Thoracic aorta (tissue), 2 donors: ENCODE data around the gene NADK. TPM values are rescaled to one million over a fixed set of nuclear protein-coding genes. Genes with fewer than 3 reads are reported as not detected.
A peak's percentile ranks its signal among the peaks of the same experiment; 100 is the strongest.

ENCODE experiments used
- ATAC-seq: fragments of 150-250 bp; one replicate; pipeline ENCODE4 v1.8.0; 2017; ENCODE audit warnings: low read depth; ENCODE audit not compliant: insufficient number of reproducible peaks, low FRiP score
- DNase-seq: peaks from one replicate; pipeline ENCODE4 v3.0.0-alpha.2; 2020; ENCODE audit warnings: low spot score
- H3K27ac ChIP-seq, 2 donors: fragments of 200-600 bp; sonication (generic); 1 replicate in 1 of 2; 2 replicates in 1 of 2; pipeline ENCODE4 v1.5.1; 2016; ENCODE audit warnings: mild to moderate bottlenecking in 2 of 2, moderate library complexity in 2 of 2
- H3K27me3 ChIP-seq: fragments of 200-600 bp; sonication (generic); replicated peaks from 2 replicates; pipeline ENCODE4 v1.6.0; 2016; ENCODE audit warnings: mild to moderate bottlenecking; ENCODE audit not compliant: insufficient read depth
- H3K36me3 ChIP-seq: fragments of 200-600 bp; sonication (generic); one replicate; pipeline ENCODE4 v1.5.1; 2016
- H3K4me1 ChIP-seq, 2 donors: fragments of 200-600 bp; sonication (generic); 1 replicate in 1 of 2; 2 replicates in 1 of 2; pipeline versions ENCODE4 v1.5.1 to v1.6.0; 2016; ENCODE audit warnings: low read depth in 2 of 2, mild to moderate bottlenecking in 1 of 2; ENCODE audit not compliant: control insufficient read depth in 1 of 2
- H3K4me3 ChIP-seq: fragments of 200-600 bp; sonication (generic); 2 replicates; pipeline ENCODE4 v1.5.1; 2016; ENCODE audit warnings: mild to moderate bottlenecking
- H3K9me3 ChIP-seq: fragments of 200-600 bp; sonication (generic); 2 replicates; pipeline ENCODE4 v1.5.1; 2016
- total RNA-seq, 2 donors: library from RNA; depleted of rRNA; stranded (reverse); fragments of >200 nt; gene quantifications; one replicate each; pipeline versions ENCODE4 v1.1.0 to v1.2.3, GENCODE V29; 2016
- TF ChIP-seq, protein P1 (sequence below): fragments of 200-600 bp; sonication (generic); IDR thresholded peaks from one replicate; pipeline ENCODE4 v1.5.1; 2019; ENCODE audit warnings: antibody characterized with exemption

Gene NADK
- total RNA-seq, 2 donors from 2014 or later, result 91.9 to 110 TPM

DNA sequence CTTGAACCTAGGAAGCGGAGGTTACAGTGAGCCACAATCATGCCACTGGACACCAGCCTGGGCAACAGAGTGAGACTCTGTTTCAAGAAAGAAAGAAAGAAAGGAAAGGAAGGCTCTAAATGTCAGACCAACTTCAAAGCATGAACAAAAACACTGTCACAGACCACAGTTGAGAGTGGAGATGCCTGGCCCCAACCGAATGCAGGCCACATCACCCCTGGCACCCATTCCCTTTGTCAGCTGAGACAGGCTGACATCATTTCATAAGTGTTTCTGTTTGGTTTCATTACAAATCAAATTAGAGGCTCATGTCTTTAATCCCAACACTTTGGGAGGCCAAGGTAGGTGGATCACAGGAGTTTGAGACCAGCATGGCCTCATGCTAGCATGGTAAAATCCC is 28.6 kb upstream of the NADK start:
- H3K36me3 ChIP-seq, result peaks cover 23% of the 10 kb centered on the region
- no peaks in the 10 kb centered on the region for H3K9me3 ChIP-seq
- peaks cover 11 to 34% of the 10 kb centered on the region in 2 donors for H3K4me1 ChIP-seq
- H3K27ac ChIP-seq, result peak overlapping the region; percentile 73 to 95
- TF ChIP-seq, protein P1, sequence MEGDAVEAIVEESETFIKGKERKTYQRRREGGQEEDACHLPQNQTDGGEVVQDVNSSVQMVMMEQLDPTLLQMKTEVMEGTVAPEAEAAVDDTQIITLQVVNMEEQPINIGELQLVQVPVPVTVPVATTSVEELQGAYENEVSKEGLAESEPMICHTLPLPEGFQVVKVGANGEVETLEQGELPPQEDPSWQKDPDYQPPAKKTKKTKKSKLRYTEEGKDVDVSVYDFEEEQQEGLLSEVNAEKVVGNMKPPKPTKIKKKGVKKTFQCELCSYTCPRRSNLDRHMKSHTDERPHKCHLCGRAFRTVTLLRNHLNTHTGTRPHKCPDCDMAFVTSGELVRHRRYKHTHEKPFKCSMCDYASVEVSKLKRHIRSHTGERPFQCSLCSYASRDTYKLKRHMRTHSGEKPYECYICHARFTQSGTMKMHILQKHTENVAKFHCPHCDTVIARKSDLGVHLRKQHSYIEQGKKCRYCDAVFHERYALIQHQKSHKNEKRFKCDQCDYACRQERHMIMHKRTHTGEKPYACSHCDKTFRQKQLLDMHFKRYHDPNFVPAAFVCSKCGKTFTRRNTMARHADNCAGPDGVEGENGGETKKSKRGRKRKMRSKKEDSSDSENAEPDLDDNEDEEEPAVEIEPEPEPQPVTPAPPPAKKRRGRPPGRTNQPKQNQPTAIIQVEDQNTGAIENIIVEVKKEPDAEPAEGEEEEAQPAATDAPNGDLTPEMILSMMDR, result no peak
- DNase-seq (no peak), ATAC-seq (peak; percentile 43)
- H3K4me3 ChIP-seq, result no peak overlapping the region
- no peaks in the 10 kb centered on the region for H3K27me3 ChIP-seq

DNA sequence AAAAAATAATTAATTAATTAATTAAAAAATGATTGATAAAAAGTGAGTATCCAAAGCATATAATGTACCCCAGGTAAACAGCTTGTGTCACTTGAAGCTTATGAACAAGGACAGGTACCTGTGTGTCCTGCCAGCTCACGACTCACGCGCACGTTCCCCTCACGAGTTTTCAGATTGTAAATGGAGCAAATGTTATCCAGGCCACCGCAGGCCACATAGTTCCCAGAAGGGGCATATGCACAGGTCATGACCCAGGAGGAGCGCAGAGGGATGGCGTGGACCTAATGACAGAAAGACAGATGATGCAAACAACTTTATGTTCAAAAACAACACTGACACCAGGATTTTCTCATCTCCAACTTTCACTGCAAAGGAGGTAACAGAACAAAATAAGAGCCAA is 26.0 kb upstream of the NADK start:
- no peaks in the 10 kb centered on the region for H3K27me3 ChIP-seq
- TF ChIP-seq, protein P1, result no peak
- peaks cover 15% of the 10 kb centered on the region for H3K36me3 ChIP-seq
- no peaks in the 10 kb centered on the region for H3K9me3 ChIP-seq
- H3K27ac ChIP-seq, result no peak overlapping the region
- no peak overlapping the region for H3K4me3 ChIP-seq
- ATAC-seq (no peak), DNase-seq (no peak)
- peaks cover 11 to 34% of the 10 kb centered on the region in 2 donors for H3K4me1 ChIP-seq

DNA sequence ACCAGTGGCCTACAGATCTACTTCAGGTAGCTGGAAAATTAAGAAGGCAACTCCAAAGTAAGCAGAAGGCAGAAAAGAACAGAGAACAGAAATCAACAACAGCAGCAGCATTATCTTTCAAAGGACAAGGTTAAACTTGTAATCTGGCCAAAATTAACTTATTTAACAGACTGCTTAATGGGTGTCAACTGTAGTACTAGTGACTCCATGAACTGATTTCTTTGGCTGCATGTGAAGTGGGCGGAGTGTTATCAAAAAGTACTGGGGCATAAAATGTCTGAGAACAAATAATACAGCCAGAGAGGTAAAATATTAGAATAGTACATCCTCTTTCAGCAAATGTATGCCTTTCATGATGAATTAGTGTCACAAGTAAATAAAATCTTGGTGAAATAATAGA is 24.6 kb upstream of the NADK start:
- no peak for ATAC-seq
- Histone ChIP-seq H3K27ac (peak overlapping the region in 1 of 2 donors; percentile 21), H3K9me3 (no peaks in the 10 kb centered on the region)

DNA sequence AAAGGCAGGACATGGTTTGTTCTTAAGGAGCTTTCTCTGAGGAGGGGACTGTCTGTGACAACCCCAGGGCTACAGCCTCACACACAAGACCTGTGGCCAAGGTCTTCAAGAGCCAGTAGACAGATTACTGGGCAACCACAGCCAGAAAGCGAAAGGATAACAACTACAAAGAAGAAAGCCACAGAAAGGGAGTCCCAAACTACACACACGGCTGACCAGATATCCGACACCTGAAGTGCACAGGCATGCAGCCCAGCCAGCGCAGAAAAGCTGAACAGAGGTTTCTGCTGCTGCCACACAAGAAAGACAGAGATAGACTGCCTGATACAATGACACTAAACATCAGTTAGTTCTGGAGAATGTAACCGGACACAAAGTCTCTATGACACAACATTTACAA is 21.4 kb upstream of the NADK start:
- TF ChIP-seq, protein P1, result no peak
- Histone ChIP-seq H3K9me3 (no peaks in the 10 kb centered on the region), H3K4me3 (no peak overlapping the region), H3K36me3 (peaks cover 30% of the 10 kb centered on the region), H3K27me3 (no peaks in the 10 kb centered on the region), H3K27ac (no peak overlapping the region), H3K4me1 (peaks cover 0 to 11% of the 10 kb centered on the region in 2 donors)
- ATAC-seq (no peak), DNase-seq (no peak)

More for the DNA sequence above, 24.6 kb upstream of the NADK start:
- TF ChIP-seq, protein P1, result no peak
- no peaks in the 10 kb centered on the region for H3K27me3 ChIP-seq
- peaks cover 19% of the 10 kb centered on the region for H3K36me3 ChIP-seq
- DNase-seq, result no peak
- peaks cover 11 to 28% of the 10 kb centered on the region in 2 donors for H3K4me1 ChIP-seq
- no peak overlapping the region for H3K4me3 ChIP-seq

DNA sequence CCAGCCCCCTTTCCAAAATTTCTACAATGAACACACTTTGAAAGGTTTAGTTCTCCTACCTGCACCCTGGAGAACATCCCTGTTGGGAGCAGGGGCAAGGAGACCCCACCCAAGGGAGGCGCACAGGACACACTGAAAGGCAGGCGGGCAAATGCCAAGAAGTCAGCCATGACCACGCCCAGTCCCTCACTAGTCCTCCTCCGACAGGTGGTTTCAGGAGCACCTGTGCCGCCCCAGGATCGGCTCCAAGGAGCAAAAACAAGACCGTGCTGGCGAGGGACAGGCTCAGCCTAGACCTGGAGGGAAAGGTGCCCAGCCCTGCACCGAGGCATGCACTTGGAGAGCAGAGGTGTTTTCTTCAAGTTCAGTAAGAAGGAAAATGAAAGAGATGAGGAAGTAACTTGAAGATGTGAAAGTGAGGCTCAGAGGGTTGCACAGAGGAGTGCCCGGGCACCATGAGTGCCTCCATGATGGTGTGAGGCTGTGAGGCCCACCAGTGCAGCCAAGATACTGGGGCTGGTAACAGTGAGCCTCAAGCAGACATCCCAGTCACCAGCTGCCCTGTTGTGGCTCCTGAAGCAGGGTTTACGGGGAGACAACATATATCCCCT is 19.6 kb upstream of the NADK start:
- ATAC-seq (no peak), DNase-seq (no peak)
- Histone ChIP-seq H3K36me3 (peaks cover 28% of the 10 kb centered on the region), H3K9me3 (no peaks in the 10 kb centered on the region), H3K27ac (no peak overlapping the region), H3K4me1 (peaks cover 0 to 6% of the 10 kb centered on the region in 2 donors), H3K4me3 (no peak overlapping the region), H3K27me3 (no peaks in the 10 kb centered on the region)
- TF ChIP-seq, protein P1, result no peak
